Osteocyte (in vitro differentiated cells): ENCODE data around the gene ARHGAP24. TPM values are rescaled to one million over a fixed set of nuclear protein-coding genes. Genes with fewer than 3 reads are reported as not detected.
"Not testable (repeated sequence)": the region's sequence is repeated elsewhere in the genome, so short reads cannot be mapped to it uniquely, and the experiment has no call there.

Source experiments
- DNase-seq: peaks from one replicate; pipeline ENCODE4 v3.0.0; 2021; ENCODE audit warnings: mixed read lengths; ENCODE audit not compliant: unreplicated experiment; ENCODE audit errors: extremely low spot score
- H3K27ac Mint-ChIP-seq: one replicate; pipeline ENCODE4 v1.8.0; 2021; ENCODE audit warnings: mild to moderate bottlenecking, mixed read lengths; ENCODE audit not compliant: unreplicated experiment
- H3K27me3 Mint-ChIP-seq: one replicate; pipeline ENCODE4 v1.8.0; 2021; ENCODE audit warnings: mixed read lengths; ENCODE audit not compliant: unreplicated experiment
- H3K36me3 Mint-ChIP-seq: one replicate; pipeline ENCODE4 v1.8.0; 2021; ENCODE audit warnings: mixed read lengths; ENCODE audit not compliant: unreplicated experiment
- H3K4me1 Mint-ChIP-seq: one replicate; pipeline ENCODE4 v1.8.0; 2021; ENCODE audit warnings: mixed read lengths; ENCODE audit not compliant: unreplicated experiment
- H3K4me3 Mint-ChIP-seq: one replicate; pipeline ENCODE4 v1.8.0; 2021; ENCODE audit warnings: mild to moderate bottlenecking, moderate library complexity, mixed read lengths; ENCODE audit not compliant: unreplicated experiment
- H3K9me3 Mint-ChIP-seq: one replicate; pipeline ENCODE4 v1.8.0; 2021; ENCODE audit warnings: mixed read lengths; ENCODE audit not compliant: unreplicated experiment
- total RNA-seq: library from RNA; stranded (reverse); gene quantifications from 2 replicates; pipeline ENCODE4 v1.2.1, GENCODE V29; 2021
- TF ChIP-seq, protein P1 (sequence below): fragments of 200-600 bp; sonication (generic); IDR thresholded peaks from 2 replicates; pipeline ENCODE4 v1.5.0; 2021; ENCODE audit warnings: antibody characterized with exemption, mild to moderate bottlenecking, moderate library complexity

ARHGAP24 gene
- total RNA-seq, 1 donor from 2014 or later: 29.3 TPM

DNA sequence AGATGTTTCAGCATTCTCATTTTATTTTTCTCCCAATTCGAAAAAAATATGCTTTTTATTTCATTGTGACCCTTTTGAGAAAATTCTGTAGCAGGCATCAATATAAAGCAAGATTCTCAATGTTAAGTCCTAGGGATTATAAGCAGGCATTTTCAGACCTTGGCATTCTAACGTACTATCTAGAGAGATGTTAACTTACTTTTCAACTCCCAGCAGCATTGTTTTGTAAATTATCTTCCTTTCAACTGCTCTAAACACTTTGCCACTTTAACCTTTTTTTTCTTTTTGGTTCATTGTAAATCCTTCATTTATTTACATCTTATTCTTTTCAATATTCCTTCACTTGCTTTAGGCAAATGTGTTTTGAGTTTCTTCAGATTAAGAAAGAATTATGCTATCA is 333.2 kb downstream of the ARHGAP24 start:
- Mint-ChIP-seq H3K36me3 (no peaks in the 10 kb centered on the region), H3K27me3 (no peaks in the 10 kb centered on the region), H3K4me1 (peaks cover 38% of the 10 kb centered on the region), H3K4me3 (peak overlapping the region; percentile 33), H3K27ac (peak overlapping the region; percentile 89), H3K9me3 (no peaks in the 10 kb centered on the region)
- TF ChIP-seq, protein P1, sequence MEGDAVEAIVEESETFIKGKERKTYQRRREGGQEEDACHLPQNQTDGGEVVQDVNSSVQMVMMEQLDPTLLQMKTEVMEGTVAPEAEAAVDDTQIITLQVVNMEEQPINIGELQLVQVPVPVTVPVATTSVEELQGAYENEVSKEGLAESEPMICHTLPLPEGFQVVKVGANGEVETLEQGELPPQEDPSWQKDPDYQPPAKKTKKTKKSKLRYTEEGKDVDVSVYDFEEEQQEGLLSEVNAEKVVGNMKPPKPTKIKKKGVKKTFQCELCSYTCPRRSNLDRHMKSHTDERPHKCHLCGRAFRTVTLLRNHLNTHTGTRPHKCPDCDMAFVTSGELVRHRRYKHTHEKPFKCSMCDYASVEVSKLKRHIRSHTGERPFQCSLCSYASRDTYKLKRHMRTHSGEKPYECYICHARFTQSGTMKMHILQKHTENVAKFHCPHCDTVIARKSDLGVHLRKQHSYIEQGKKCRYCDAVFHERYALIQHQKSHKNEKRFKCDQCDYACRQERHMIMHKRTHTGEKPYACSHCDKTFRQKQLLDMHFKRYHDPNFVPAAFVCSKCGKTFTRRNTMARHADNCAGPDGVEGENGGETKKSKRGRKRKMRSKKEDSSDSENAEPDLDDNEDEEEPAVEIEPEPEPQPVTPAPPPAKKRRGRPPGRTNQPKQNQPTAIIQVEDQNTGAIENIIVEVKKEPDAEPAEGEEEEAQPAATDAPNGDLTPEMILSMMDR: no peak
- DNase-seq: no peak

DNA sequence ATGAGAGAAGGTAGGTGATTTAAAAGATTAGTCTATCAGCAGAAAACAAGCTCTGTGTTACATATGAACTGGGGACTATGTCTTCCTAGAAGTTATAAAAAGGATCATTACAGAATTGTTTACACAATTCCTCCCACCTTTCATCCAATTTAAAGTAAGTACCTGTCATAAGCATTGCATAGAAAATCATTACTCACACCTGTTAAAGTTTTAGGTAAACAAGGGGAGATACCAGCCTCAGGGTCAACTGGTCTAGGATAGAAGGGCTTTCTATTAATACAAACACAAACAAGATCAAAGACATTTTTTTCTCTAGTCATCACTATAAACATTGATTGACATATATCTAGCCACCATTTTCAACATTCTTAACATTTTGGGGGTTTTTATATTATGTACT is 333.9 kb downstream of the ARHGAP24 start:
- DNase-seq: no peak
- Mint-ChIP-seq H3K4me1 (peaks cover 40% of the 10 kb centered on the region), H3K9me3 (no peaks in the 10 kb centered on the region), H3K4me3 (no peak overlapping the region), H3K27ac (peak overlapping the region; percentile 89), H3K27me3 (no peaks in the 10 kb centered on the region), H3K36me3 (no peaks in the 10 kb centered on the region)
- TF ChIP-seq, protein P1: no peak

DNA sequence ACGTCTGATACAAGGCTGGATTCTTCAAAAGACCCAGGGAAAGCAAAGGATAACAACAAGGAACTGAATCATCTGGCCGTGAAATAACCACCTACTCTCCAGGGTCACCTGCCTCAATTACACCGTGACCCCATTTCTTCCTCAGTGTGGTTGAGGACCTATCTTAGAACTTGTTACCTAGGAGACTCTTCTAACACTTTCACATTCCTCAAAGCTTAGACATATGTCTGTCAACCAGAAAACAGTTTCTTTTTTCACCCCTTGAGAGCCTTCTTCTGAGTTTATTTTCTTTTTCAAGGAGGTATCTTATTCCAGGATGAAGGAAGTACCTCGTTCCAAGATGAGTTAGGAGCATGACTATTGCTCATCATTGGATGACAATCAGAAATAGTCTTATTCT is 337.8 kb downstream of the ARHGAP24 start:
- Mint-ChIP-seq H3K27ac (peak overlapping the region; percentile 33), H3K27me3 (no peaks in the 10 kb centered on the region), H3K9me3 (peaks cover 16% of the 10 kb centered on the region), H3K4me3 (no peak overlapping the region), H3K4me1 (peaks cover 23% of the 10 kb centered on the region), H3K36me3 (peaks cover 11% of the 10 kb centered on the region)
- no peak for DNase-seq
- TF ChIP-seq, protein P1: no peak

DNA sequence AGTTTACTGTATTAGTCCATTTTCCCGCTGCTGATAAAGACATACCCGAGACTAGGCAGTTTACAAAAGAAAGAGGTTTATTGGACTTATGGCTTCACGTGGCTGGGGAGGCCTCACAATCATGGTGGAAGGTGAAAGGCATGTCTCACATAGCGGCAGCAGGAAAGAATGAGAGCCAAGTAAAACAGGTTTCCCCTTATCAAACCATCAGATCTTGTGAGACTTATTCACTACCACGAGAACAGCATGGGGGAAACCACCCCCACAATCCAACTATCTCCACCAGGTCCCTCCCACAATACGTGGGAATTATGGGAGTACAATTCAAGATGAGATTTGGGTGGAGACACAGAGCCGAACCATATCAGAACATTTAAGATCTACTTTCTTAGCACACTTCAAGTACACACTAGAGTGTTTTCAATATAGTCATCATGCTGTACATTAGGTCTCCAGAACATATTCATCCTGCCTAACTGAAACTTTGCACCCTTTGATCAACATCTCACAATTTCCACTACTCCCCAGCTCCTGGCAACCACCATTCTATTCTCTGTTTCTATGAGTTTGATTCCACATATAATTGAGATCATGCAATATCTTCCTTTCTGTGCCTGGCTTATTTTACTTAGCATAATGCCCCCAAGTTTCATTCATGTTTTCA is 341.0 kb downstream of the ARHGAP24 start:
- Mint-ChIP-seq H3K9me3 (peaks cover 16% of the 10 kb centered on the region), H3K27me3 (no peaks in the 10 kb centered on the region), H3K27ac (no peak overlapping the region), H3K4me3 (no peak overlapping the region), H3K4me1 (peaks cover 15% of the 10 kb centered on the region), H3K36me3 (peaks cover 16% of the 10 kb centered on the region)
- TF ChIP-seq, protein P1: no peak
- DNase-seq: no peak

DNA sequence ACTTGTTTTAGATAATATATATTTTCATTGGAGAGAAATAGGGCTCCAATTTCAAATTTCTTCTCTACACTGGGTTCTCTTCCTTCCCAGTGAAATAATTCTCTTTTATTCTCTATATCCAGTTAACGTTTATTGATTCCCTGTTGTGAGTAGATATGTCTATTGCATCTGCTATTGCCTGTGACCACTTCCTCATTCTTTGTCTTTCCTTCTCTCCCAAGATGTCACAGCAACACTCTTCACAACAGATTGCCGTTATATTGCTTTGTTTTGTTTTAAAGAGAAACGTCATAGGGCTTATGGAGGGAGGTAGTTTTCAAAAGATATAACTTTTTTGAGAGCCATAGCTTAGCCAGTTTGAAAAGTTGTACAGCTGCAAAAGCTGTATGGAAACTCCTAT is 343.8 kb downstream of the ARHGAP24 start:
- Mint-ChIP-seq H3K4me1 (peaks cover 25% of the 10 kb centered on the region), H3K27ac (no peak overlapping the region), H3K27me3 (no peaks in the 10 kb centered on the region), H3K9me3 (peaks cover 16% of the 10 kb centered on the region), H3K36me3 (peaks cover 16% of the 10 kb centered on the region), H3K4me3 (no peak overlapping the region)
- DNase-seq: no peak
- TF ChIP-seq, protein P1: no peak

DNA sequence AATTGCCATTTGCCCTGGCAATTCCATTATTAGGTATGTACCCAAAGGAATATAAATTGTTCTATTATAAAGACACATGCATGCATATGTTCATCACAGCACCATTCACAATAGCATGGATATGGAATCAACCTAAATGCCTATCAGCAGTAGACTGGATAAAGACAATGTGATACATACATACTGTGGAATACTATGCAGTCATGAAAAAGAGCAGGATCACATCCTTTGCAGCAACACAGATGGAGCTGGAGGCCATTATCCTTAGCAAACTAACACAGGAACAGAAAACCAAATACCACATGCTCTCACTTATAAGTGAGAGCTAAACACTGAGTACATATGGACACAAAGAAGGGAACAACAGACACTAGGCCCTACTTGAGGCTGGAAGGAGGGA is 345.2 kb downstream of the ARHGAP24 start:
- peaks cover 33% of the 10 kb centered on the region for H3K4me1 Mint-ChIP-seq
- not testable (repeated sequence) for H3K27me3 Mint-ChIP-seq, H3K4me3 Mint-ChIP-seq, H3K36me3 Mint-ChIP-seq, DNase-seq
- peak overlapping the region; percentile 36 for H3K27ac Mint-ChIP-seq
- H3K9me3 Mint-ChIP-seq: peaks cover 10% of the 10 kb centered on the region
